GM21737 (cell line): ENCODE results near the gene SPATA18.
"Not testable (repeated sequence)": the region's sequence is repeated elsewhere in the genome, so short reads cannot be mapped to it uniquely, and the experiment has no call there.

Experiments used
- ATAC-seq: cut with Tn5 transposase; IDR thresholded peaks from one replicate; pipeline ENCODE4 v1.9.1; 2021; ENCODE audit warnings: mild to moderate bottlenecking, moderate library complexity; ENCODE audit not compliant: unreplicated experiment

SPATA18 gene

GRCh38 chr4:52051615-52052474 lies 741 bp downstream of the SPATA18 start:
- ATAC-seq, result no peak

GRCh38 chr4:52052475-52052780 lies 1.3 kb downstream of the SPATA18 start:
- ATAC-seq, result no peak

GRCh38 chr4:52054254-52054653 lies 3.1 kb downstream of the SPATA18 start:
- no peak for ATAC-seq

- no peak for ATAC-seq
Observed at GRCh38 chr4:52057196-52057595, 6.1 kb downstream of the SPATA18 start.

- ATAC-seq, result no peak
Observed at GRCh38 chr4:52058275-52058674, 7.2 kb downstream of the SPATA18 start.

GRCh38 chr4:52059372-52059771 lies 8.3 kb downstream of the SPATA18 start:
- no peak for ATAC-seq

GRCh38 chr4:52069571-52069970 lies 18.5 kb downstream of the SPATA18 start:
- no peak for ATAC-seq

GRCh38 chr4:52071791-52072546 lies 20.9 kb downstream of the SPATA18 start:
- ATAC-seq, result no peak

GRCh38 chr4:52076731-52077130 lies 25.6 kb downstream of the SPATA18 start:
- ATAC-seq, result no peak

GRCh38 chr4:52079659-52080058 lies 28.6 kb downstream of the SPATA18 start:
- no peak for ATAC-seq

GRCh38 chr4:52081216-52081615 lies 30.1 kb downstream of the SPATA18 start:
- no peak for ATAC-seq

GRCh38 chr4:52086425-52086824 lies 35.3 kb downstream of the SPATA18 start:
- not testable (repeated sequence) for ATAC-seq

GRCh38 chr4:52091801-52092200 lies 40.7 kb downstream of the SPATA18 start:
- ATAC-seq, result no peak

GRCh38 chr4:52093466-52093865 lies 42.4 kb downstream of the SPATA18 start:
- ATAC-seq, result no peak

GRCh38 chr4:52094376-52095145 lies 43.5 kb downstream of the SPATA18 start:
- ATAC-seq, result no peak

- ATAC-seq, result no peak
Observed at GRCh38 chr4:52095374-52095773, 44.3 kb downstream of the SPATA18 start.

- ATAC-seq, result no peak
Observed at GRCh38 chr4:52096048-52096447, 44.9 kb downstream of the SPATA18 start.

GRCh38 chr4:52098618-52099017 lies 47.5 kb downstream of the SPATA18 start:
- ATAC-seq, result no peak

GRCh38 chr4:52099860-52100461 lies 48.9 kb downstream of the SPATA18 start:
- no peak for ATAC-seq

GRCh38 chr4:52102587-52102986 lies 51.5 kb downstream of the SPATA18 start:
- ATAC-seq, result no peak

GRCh38 chr4:52103319-52103718 lies 52.2 kb downstream of the SPATA18 start:
- ATAC-seq, result no peak
